ENCODE data around the gene C4orf50. TPM values are rescaled to one million over a fixed set of nuclear protein-coding genes. Genes with fewer than 3 reads are reported as not detected.

The C4orf50 gene
- total and polyA plus RNA-seq, 4 donors: under 0.01 to 0.17 TPM; not detected in 2

- 32% methylated on average over 2 of the region's 2 CpGs for WGBS
- TF ChIP-seq SP1 (IDR thresholded peaks at IDR 0.05) (no peak), EGR1 (IDR thresholded peaks at IDR 0.05; ENCODE audit: low read depth in 2 of 2) (no peak), HNF4A (conservative IDR thresholded peaks at IDR 0.05) (no peak), FOXA2 (IDR thresholded peaks at IDR 0.05) (no peak), TAF1 (conservative IDR thresholded peaks at IDR 0.05) (no peak), FOXA1 (IDR thresholded peaks at IDR 0.05) (no peak)
- no peak overlapping the region for H3K9ac ChIP-seq (ENCODE audit: low read depth in 1 of 2, low read length in 2 of 2)
- peaks cover 0 to 4% (median 0%) of the 10 kb centered on the region in 4 donors for H3K27me3 ChIP-seq (ENCODE audit: control insufficient read depth in 4 of 4, insufficient read depth in 4 of 4, low read length in 3 of 4)
- no peaks in the 10 kb centered on the region for H3K9me3 ChIP-seq (ENCODE audit: control insufficient read depth in 4 of 4, low read length in 3 of 4)
- H3K36me3 ChIP-seq (ENCODE audit: control insufficient read depth in 4 of 4, insufficient read depth in 3 of 4, low read depth in 1 of 4, low read length in 3 of 4): no peaks in the 10 kb centered on the region
- H3K27ac ChIP-seq (ENCODE audit: low read depth in 1 of 2, low read length in 2 of 2): no peak overlapping the region
- no peak overlapping the region for H3K4me3 ChIP-seq (ENCODE audit: low read depth in 1 of 3, low read length in 3 of 3)
- no peak for DNase-seq (ENCODE audit: low spot score)
- H3K4me1 ChIP-seq (ENCODE audit: control insufficient read depth in 4 of 4, insufficient read depth in 4 of 4, low read length in 3 of 4): no peaks in the 10 kb centered on the region
Measured at GRCh38 chr4:5963611-5964010, 54.6 kb downstream of the C4orf50 start.

GRCh38 chr4:5962416-5962815 lies 55.8 kb downstream of the C4orf50 start:
- DNase-seq (ENCODE audit: low spot score): peak; percentile 12
- 65% methylated on average over 6 of the region's 6 CpGs for WGBS
- peaks cover 0 to 7% (median 0%) of the 10 kb centered on the region in 4 donors for H3K27me3 ChIP-seq (ENCODE audit: control insufficient read depth in 4 of 4, insufficient read depth in 4 of 4, low read length in 3 of 4)
- no peak overlapping the region for H3K9ac ChIP-seq (ENCODE audit: low read depth in 1 of 2, low read length in 2 of 2)
- no peaks in the 10 kb centered on the region for H3K9me3 ChIP-seq (ENCODE audit: control insufficient read depth in 4 of 4, low read length in 3 of 4)
- H3K36me3 ChIP-seq (ENCODE audit: control insufficient read depth in 4 of 4, insufficient read depth in 3 of 4, low read depth in 1 of 4, low read length in 3 of 4): no peaks in the 10 kb centered on the region
- TF ChIP-seq EGR1 (IDR thresholded peaks at IDR 0.05; ENCODE audit: low read depth in 2 of 2) (no peak), NR2F2 (IDR thresholded peaks at IDR 0.05) (no peak)
- no peak overlapping the region for H3K27ac ChIP-seq (ENCODE audit: low read depth in 1 of 2, low read length in 2 of 2)
- no peak overlapping the region for H3K4me3 ChIP-seq (ENCODE audit: low read depth in 1 of 3, low read length in 3 of 3)
- no peaks in the 10 kb centered on the region for H3K4me1 ChIP-seq (ENCODE audit: control insufficient read depth in 4 of 4, insufficient read depth in 4 of 4, low read length in 3 of 4)

- Histone ChIP-seq H3K4me1 (ENCODE audit: control insufficient read depth in 4 of 4, insufficient read depth in 4 of 4, low read length in 3 of 4) (peaks cover 0 to 3% (median 0%) of the 10 kb centered on the region in 4 donors), H3K9ac (ENCODE audit: low read depth in 1 of 2, low read length in 2 of 2) (no peak overlapping the region), H3K4me3 (ENCODE audit: low read depth in 1 of 3, low read length in 3 of 3) (no peak overlapping the region), H3K27me3 (ENCODE audit: control insufficient read depth in 4 of 4, insufficient read depth in 4 of 4, low read length in 3 of 4) (peaks cover 0 to 7% (median 0%) of the 10 kb centered on the region in 4 donors), H3K27ac (ENCODE audit: low read depth in 1 of 2, low read length in 2 of 2) (no peak overlapping the region), H3K9me3 (ENCODE audit: control insufficient read depth in 4 of 4, low read length in 3 of 4) (no peaks in the 10 kb centered on the region), H3K36me3 (ENCODE audit: control insufficient read depth in 4 of 4, insufficient read depth in 3 of 4, low read depth in 1 of 4, low read length in 3 of 4) (no peaks in the 10 kb centered on the region)
- TF ChIP-seq EGR1 (IDR thresholded peaks at IDR 0.05; ENCODE audit: low read depth in 2 of 2) (no peak), HNF4G (IDR thresholded peaks at IDR 0.05) (no peak), JUND (IDR thresholded peaks at IDR 0.05) (no peak), GABPA (IDR thresholded peaks at IDR 0.05 in 1 of 2, conservative IDR thresholded peaks at IDR 0.05 in 1 of 2) (no peak), TAF1 (conservative IDR thresholded peaks at IDR 0.05) (no peak), FOXA2 (IDR thresholded peaks at IDR 0.05) (no peak), SP1 (IDR thresholded peaks at IDR 0.05) (no peak), RXRA (IDR thresholded peaks at IDR 0.05) (no peak), CTCF (IDR thresholded peaks at IDR 0.05; ENCODE audit: low read depth, low read length, missing input control) (no peak), YY1 (IDR thresholded peaks at IDR 0.05) (no peak), NR2F2 (IDR thresholded peaks at IDR 0.05) (no peak), FOXA1 (IDR thresholded peaks at IDR 0.05) (no peak), REST (IDR thresholded peaks at IDR 0.05) (no peak), ZBTB33 (IDR thresholded peaks at IDR 0.05) (no peak), RAD21 (IDR thresholded peaks at IDR 0.05) (no peak), ATF3 (IDR thresholded peaks at IDR 0.05) (no peak), MAX (IDR thresholded peaks at IDR 0.05) (no peak)
- peak; percentile 21 for DNase-seq (ENCODE audit: low spot score)
- 81% methylated on average over 13 of the region's 13 CpGs for WGBS
Measured at GRCh38 chr4:5960252-5960880, 57.9 kb downstream of the C4orf50 start.
